Common myeloid progenitor, CD34-positive (primary cell): ENCODE data around the gene RHOH.

ENCODE experiments used
- CTCF ChIA-PET: fragments of 350-600 bp; sonication (Branson Sonifier 250); formaldehyde crosslinking; loops from one replicate; lab custom pipeline; 2021; ENCODE audit warnings: antibody characterized with exemption; lab: Charles Lee
- POLR2A ChIA-PET: fragments of 350-600 bp; sonication (Branson Sonifier 250); formaldehyde crosslinking; loops from one replicate; lab custom pipeline; 2021; ENCODE audit warnings: antibody characterized with exemption; lab: Charles Lee
- DNase-seq, 3 donors: peaks; one replicate each; pipeline versions ENCODE4 v3.0.0 to v3.0.0-alpha.2; 2013
- H3K27ac ChIP-seq, 2 experiments: 1 replicate in 1 of 2; 2 replicates in 1 of 2; pipeline ENCODE4 v1.7.0; 2013; ENCODE audit warnings: inconsistent platforms in 2 of 2, low read length in 2 of 2, mild to moderate bottlenecking in 2 of 2, low read depth in 1 of 2, moderate library complexity in 1 of 2; ENCODE audit not compliant: severe bottlenecking in 2 of 2, insufficient read depth in 1 of 2, poor library complexity in 1 of 2
- H3K27me3 ChIP-seq, 5 experiments: replicated peaks in 2 of 5; 1 replicate in 3 of 5; 2 replicates in 2 of 5; pipeline versions ENCODE4 v1.6.1 to v1.7.0; 2013; ENCODE audit warnings: low read length in 4 of 5, mild to moderate bottlenecking in 2 of 5, moderate library complexity in 2 of 5, inconsistent platforms in 1 of 5; ENCODE audit not compliant: insufficient read depth in 5 of 5, control insufficient read depth in 4 of 5
- H3K36me3 ChIP-seq, 4 experiments: 1 replicate in 2 of 4; 2 replicates in 2 of 4; pipeline versions ENCODE4 v1.6.1 to v1.7.0; 2013; ENCODE audit warnings: low read length in 3 of 4, control low read depth in 1 of 4, mild to moderate bottlenecking in 1 of 4; ENCODE audit not compliant: control insufficient read depth in 4 of 4, insufficient read depth in 4 of 4
- H3K4me1 ChIP-seq, 4 experiments: 1 replicate in 3 of 4; 2 replicates in 1 of 4; pipeline versions ENCODE4 v1.6.1 to v1.7.1; 2013; ENCODE audit warnings: low read length in 3 of 4, mild to moderate bottlenecking in 3 of 4, control low read depth in 1 of 4, inconsistent platforms in 1 of 4, moderate library complexity in 1 of 4; ENCODE audit not compliant: control insufficient read depth in 4 of 4, insufficient read depth in 4 of 4; ENCODE audit errors: control extremely low read depth in 1 of 4
- H3K4me3 ChIP-seq, 7 experiments: 1 replicate in 4 of 7; 2 replicates in 3 of 7; pipeline versions ENCODE4 v1.5.1 to v1.7.0; 2013; ENCODE audit warnings: mild to moderate bottlenecking in 7 of 7, low read length in 6 of 7, moderate library complexity in 6 of 7, inconsistent platforms in 2 of 7, low read depth in 2 of 7, control low read depth in 1 of 7; ENCODE audit not compliant: insufficient read depth in 4 of 7, control insufficient read depth in 1 of 7; ENCODE audit errors: extremely low read depth in 1 of 7
- H3K9me3 ChIP-seq, 5 experiments: 1 replicate in 4 of 5; 2 replicates in 1 of 5; pipeline versions ENCODE4 v1.6.1 to v1.7.1; 2013; ENCODE audit warnings: low read length in 4 of 5, mild to moderate bottlenecking in 2 of 5, inconsistent platforms in 1 of 5, low read depth in 1 of 5, moderate library complexity in 1 of 5; ENCODE audit not compliant: control insufficient read depth in 4 of 5, insufficient read depth in 2 of 5; ENCODE audit errors: control extremely low read depth in 1 of 5
- WGBS: methylation state at CpG from one replicate; pipeline ENCODE4 v1.1.5; 2013; ENCODE audit not compliant: insufficient coverage; 5-methylcytosine and 5-hydroxymethylcytosine counted together

The RHOH gene

DNA sequence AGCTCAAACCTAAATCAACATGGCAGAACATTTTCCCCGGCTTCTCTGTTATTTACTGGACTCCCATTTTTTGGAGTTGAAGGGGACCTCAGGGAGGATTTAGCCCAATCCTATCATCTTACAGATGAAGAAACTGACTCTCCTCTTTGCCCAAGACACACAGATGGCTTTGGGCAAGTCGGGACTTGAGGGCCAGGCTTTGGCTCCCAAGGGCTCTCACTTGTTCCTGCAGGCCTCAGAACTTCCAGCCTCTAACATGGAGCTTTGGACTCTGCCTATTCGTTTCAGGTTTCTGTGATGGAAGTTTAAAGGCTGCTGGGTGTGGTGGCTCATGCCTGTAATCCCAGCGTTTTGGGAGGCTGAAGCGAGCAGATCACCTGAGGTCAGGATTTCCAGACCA, 59.5 kb downstream of the RHOH start:
- 100% methylated on average over 2 of the region's 5 CpGs for whole genome bisulfite sequencing

DNA sequence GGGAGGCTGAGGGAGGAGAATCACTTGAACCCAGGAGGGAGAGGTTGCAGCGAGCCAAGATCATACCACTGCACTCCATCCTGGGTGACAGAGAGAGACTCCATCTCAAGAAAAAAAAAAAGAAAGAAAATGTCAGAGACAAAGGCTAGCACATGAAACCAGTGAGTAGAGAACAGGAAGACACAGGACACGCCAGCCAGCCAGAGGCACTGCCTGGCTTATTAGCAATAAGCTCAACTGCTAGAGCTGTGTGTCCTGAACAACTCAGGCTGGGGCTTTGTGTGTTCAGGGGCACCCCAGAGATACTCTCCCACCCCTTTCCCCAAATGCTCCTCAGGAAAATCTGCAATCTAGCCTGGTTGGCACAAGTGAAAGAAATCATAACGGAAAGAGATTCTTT, 60.0 kb downstream of the RHOH start:
- no peak overlapping the region for H3K4me3 ChIP-seq
- no peaks in the 10 kb centered on the region for H3K9me3 ChIP-seq
- WGBS, result 80% methylated on average over 1 of the region's 3 CpGs
- peaks cover 0 to 23% (median 12%) of the 10 kb centered on the region in 4 experiments for H3K4me1 ChIP-seq
- ChIA-PET POLR2A (no interaction called here), CTCF (interaction anchor here (1.3 to 1.4 kb wide), 3 partner anchors 9 to 53 kb away, joined by 3 to 4 read pairs (median 4); no protein-coding TSS in a partner anchor)
- no peak for DNase-seq
- H3K36me3 ChIP-seq, result no peaks in the 10 kb centered on the region
- no peaks in the 10 kb centered on the region for H3K27me3 ChIP-seq
- no peak overlapping the region for H3K27ac ChIP-seq

More for the DNA sequence above, 59.5 kb downstream of the RHOH start:
- POLR2A ChIA-PET, result no interaction called here
- no peak for DNase-seq
- Histone ChIP-seq H3K9me3 (no peaks in the 10 kb centered on the region), H3K4me1 (peaks cover 0 to 23% (median 12%) of the 10 kb centered on the region in 4 experiments), H3K36me3 (no peaks in the 10 kb centered on the region), H3K27ac (no peak overlapping the region), H3K4me3 (no peak overlapping the region), H3K27me3 (no peaks in the 10 kb centered on the region)
- CTCF ChIA-PET, result interaction anchor here (1.3 to 1.4 kb wide), 3 partner anchors 8 to 53 kb away, joined by 3 to 4 read pairs (median 4); no protein-coding TSS in a partner anchor

DNA sequence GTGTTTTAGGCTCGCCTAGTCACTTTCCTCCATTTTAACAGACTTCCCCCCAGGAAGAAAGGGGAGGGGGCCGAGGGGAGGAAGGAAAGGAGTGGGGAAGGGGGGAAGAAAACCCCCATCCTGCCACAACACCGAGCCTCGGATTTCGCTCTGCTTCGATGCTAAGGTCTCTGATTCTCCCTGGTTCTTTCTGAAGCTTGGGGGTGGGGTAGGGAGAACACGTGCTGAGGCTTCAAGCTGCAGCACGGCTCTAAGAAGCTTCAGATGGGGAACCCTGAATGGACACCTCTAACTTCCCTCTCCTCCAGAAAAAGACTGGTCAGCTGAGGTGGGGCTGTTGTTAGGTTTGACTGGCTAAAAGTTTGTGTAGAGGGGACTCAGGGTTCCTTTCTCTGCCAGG, 61.8 kb downstream of the RHOH start:
- Histone ChIP-seq H3K9me3 (no peaks in the 10 kb centered on the region), H3K4me1 (peaks cover 0 to 20% (median 12%) of the 10 kb centered on the region in 4 experiments), H3K36me3 (no peaks in the 10 kb centered on the region), H3K27ac (no peak overlapping the region), H3K4me3 (no peak overlapping the region), H3K27me3 (no peaks in the 10 kb centered on the region)
- ChIA-PET POLR2A (interaction anchor here (1.3 kb wide), 1 partner anchor 32 kb away, joined by 3 read pairs; no protein-coding TSS in a partner anchor), CTCF (interaction anchor here (0.6 to 2.5 kb wide), 8 partner anchors 10 to 121 kb away, joined by 3 to 7 read pairs (median 3); no protein-coding TSS in a partner anchor)
- no CpG with 5 or more reads among the region's 8 CpGs for WGBS
- peak in 1 of 3 donors; percentile 46 for DNase-seq

DNA sequence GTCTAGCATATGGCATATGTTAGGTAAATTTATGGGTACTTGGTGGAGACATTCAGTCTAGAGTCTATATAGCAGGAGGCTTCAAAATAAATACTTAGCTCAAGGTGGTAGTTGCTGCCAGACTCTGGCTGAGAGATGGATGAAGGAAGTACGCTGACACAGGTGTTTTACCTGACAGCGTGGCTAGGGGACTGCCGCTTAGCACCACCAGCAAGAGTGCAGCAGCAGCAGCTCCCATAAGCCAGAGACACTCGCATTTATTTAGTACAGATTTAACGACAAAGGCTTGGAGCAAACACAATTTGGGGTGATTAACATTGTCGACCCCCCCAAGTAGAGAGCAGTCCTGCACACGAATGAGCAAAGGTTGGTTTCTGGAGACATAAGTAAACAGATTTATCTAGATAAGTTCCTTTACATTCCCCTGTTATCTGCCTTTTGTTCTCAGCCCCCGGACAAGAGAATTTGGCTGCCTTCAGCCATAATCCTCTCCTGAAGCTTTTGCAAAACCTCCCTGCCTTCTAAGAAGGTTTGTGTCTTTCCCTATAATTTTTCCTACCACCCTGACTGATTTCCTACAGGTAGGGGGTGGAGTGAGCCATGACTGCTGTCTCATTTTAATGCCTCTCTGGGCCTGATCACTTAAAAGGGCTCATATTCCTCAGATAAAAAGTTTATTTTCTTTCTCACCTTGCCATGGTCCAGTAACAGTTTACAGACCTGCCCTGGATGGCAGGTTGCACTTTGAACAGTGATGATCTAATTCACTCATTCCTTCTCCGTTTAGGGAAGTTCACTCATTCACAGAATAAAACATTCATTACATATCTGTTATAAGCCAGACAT, 64.6 kb downstream of the RHOH start:
- POLR2A ChIA-PET, result interaction anchor here (1.0 kb wide), 1 partner anchor 19 kb away, joined by 4 read pairs; no protein-coding TSS in a partner anchor
- CTCF ChIA-PET, result interaction anchor here (0.8 to 1.9 kb wide), 5 partner anchors 19 to 64 kb away, joined by 3 to 4 read pairs (median 3); no protein-coding TSS in a partner anchor
- 85% methylated on average over 7 of the region's 9 CpGs for WGBS
- no peaks in the 10 kb centered on the region for H3K36me3 ChIP-seq
- H3K4me3 ChIP-seq, result no peak overlapping the region
- DNase-seq, result no peak
- H3K27ac ChIP-seq, result no peak overlapping the region
- H3K27me3 ChIP-seq, result no peaks in the 10 kb centered on the region
- H3K4me1 ChIP-seq, result peaks cover 0 to 24% (median 21%) of the 10 kb centered on the region in 4 experiments
- no peaks in the 10 kb centered on the region for H3K9me3 ChIP-seq

DNA sequence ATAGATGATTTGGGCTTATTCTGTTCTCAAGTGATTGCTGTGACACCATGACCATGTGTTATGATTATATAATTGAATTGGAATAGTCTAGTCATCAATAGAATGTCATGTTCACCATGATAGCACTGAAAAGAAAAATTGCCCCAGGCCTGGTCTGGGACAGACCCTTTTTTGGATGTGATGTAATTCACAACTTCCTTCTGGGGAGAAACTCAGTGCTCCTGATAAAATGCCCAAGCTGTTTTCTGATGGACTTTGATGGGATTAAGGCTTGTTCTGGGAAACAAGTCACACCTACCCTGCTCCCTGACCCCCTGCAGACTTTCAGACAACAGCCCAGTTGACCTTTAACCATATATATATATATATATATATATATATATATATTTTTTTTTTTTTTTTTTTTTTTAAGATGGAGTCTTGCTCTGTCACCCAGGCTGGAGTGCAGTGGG, 65.3 kb downstream of the RHOH start:
- ChIA-PET CTCF (interaction anchor here (1.2 kb wide), 2 partner anchors 20 to 39 kb away, joined by 3 read pairs; no protein-coding TSS in a partner anchor), POLR2A (interaction anchor here (1.0 kb wide), 1 partner anchor 20 kb away, joined by 4 read pairs; no protein-coding TSS in a partner anchor)
- Histone ChIP-seq H3K36me3 (no peaks in the 10 kb centered on the region), H3K27me3 (no peaks in the 10 kb centered on the region), H3K27ac (no peak overlapping the region), H3K4me3 (no peak overlapping the region), H3K4me1 (peaks cover 0 to 24% (median 22%) of the 10 kb centered on the region in 4 experiments), H3K9me3 (no peaks in the 10 kb centered on the region)
- DNase-seq, result peak in 1 of 3 donors; percentile 28

DNA sequence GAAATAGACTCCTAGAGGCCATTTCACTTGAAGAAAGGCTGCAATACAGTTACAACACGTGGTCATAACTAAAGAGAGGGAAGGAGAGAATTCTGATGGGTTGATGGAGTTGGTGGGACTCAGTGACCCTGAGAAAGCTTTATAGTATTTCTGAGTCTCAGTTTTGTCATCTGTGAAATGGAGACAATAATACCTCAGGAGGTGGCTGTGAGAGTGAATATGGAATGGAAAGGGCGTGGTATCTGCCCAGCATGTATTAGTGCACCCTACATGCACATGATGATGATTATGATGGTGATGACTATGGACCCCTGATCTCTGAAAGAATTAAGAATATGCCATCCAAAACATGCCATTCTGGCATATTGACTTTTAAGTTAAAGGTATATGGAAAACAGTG, 66.0 kb downstream of the RHOH start:
- DNase-seq, result no peak
- Histone ChIP-seq H3K4me3 (no peak overlapping the region), H3K27ac (no peak overlapping the region), H3K9me3 (no peaks in the 10 kb centered on the region), H3K36me3 (no peaks in the 10 kb centered on the region), H3K4me1 (peaks cover 0 to 24% (median 22%) of the 10 kb centered on the region in 4 experiments), H3K27me3 (no peaks in the 10 kb centered on the region)
- WGBS, result 100% methylated on average over 2 of the region's 2 CpGs
- POLR2A ChIA-PET, result interaction anchor here (0.6 kb wide), 1 partner anchor 612 kb away, joined by 5 read pairs; no protein-coding TSS in a partner anchor
- CTCF ChIA-PET, result no interaction called here
